Sciatic nerve (tissue), 2 donors: ENCODE data around the gene HPSE2. TPM values are rescaled to one million over a fixed set of nuclear protein-coding genes. Genes with fewer than 3 reads are reported as not detected.

Experiments
- ATAC-seq: fragments of 200-7000 bp; cut with Tn5 transposase; one replicate; pipeline ENCODE4 v1.9.1; 2020; ENCODE audit warnings: mild to moderate bottlenecking, moderate library complexity
- DNase-seq: peaks from one replicate; pipeline ENCODE4 v3.0.0-alpha.2; 2020; ENCODE audit warnings: low spot score
- intact Hi-C: fragments of 100-400 bp; cut with DNase I; formaldehyde crosslinking; loops from one replicate; pipeline ENCODE4 v1.14.2; 2022
- total RNA-seq: library from RNA; stranded (reverse); fragmentation: NEBNext Ultra II Directional; extraction: Animal tissue kit (Norgen Biotek cat#: 25700); gene quantifications from one replicate; pipeline ENCODE4 v1.2.1, GENCODE V29; 2021
- donor health status: DM: no; HTN: no; CAD: no.
- donor health status: DM: no; HTN: no; CAD: no.

Gene HPSE2
- total RNA-seq, 1 donor from 2014 or later: 1.7 TPM

GRCh38 chr10:98469001-98469931, 766.4 kb downstream of the HPSE2 start:
- ATAC-seq: no peak
- intact Hi-C loops: loop anchor here (5.0 kb wide), 1 partner anchor 778 kb away; no protein-coding TSS in a partner anchor
- no peak for DNase-seq

GRCh38 chr10:98467506-98468318, 767.9 kb downstream of the HPSE2 start:
- DNase-seq (peak; percentile 83), ATAC-seq (peak; percentile 95)
- intact Hi-C loops: loop anchor here (5.0 kb wide), 1 partner anchor 780 kb away; no protein-coding TSS in a partner anchor

GRCh38 chr10:98466861-98467505, 768.7 kb downstream of the HPSE2 start:
- intact Hi-C loops: loop anchor here (5.0 kb wide), 1 partner anchor 780 kb away; no protein-coding TSS in a partner anchor
- no peak for ATAC-seq
- no peak for DNase-seq

- ATAC-seq: no peak
- DNase-seq: no peak
- intact Hi-C loops: loop anchor here (5.0 kb wide), 1 partner anchor 781 kb away; no protein-coding TSS in a partner anchor
These were observed 769.8 kb downstream of the HPSE2 start for GRCh38 chr10:98465866-98466265.

- ATAC-seq (no peak), DNase-seq (no peak)
- intact Hi-C loops: no loop called here
These were observed 771.5 kb downstream of the HPSE2 start for GRCh38 chr10:98463976-98464754.

GRCh38 chr10:98463016-98463415, 772.6 kb downstream of the HPSE2 start:
- intact Hi-C loops: no loop called here
- ATAC-seq: no peak

GRCh38 chr10:98461500-98461842, 774.2 kb downstream of the HPSE2 start:
- no peak for DNase-seq
- intact Hi-C loops: no loop called here

More at GRCh38 chr10:98463016-98463415, 772.6 kb downstream of the HPSE2 start:
- no peak for DNase-seq

GRCh38 chr10:98460837-98461499, 774.7 kb downstream of the HPSE2 start:
- intact Hi-C loops: no loop called here
- no peak for DNase-seq
- ATAC-seq: peak; percentile 70

More at GRCh38 chr10:98461500-98461842, 774.2 kb downstream of the HPSE2 start:
- no peak for ATAC-seq

GRCh38 chr10:98458809-98459784, 776.6 kb downstream of the HPSE2 start:
- intact Hi-C loops: no loop called here
- ATAC-seq (no peak), DNase-seq (no peak)

GRCh38 chr10:98457721-98458120, 777.9 kb downstream of the HPSE2 start:
- no peak for DNase-seq
- intact Hi-C loops: no loop called here
- ATAC-seq: no peak

- intact Hi-C loops: no loop called here
- DNase-seq (no peak), ATAC-seq (no peak)
These were observed 778.8 kb downstream of the HPSE2 start for GRCh38 chr10:98456686-98457482.

GRCh38 chr10:98456043-98456570, 779.5 kb downstream of the HPSE2 start:
- no peak for DNase-seq
- intact Hi-C loops: no loop called here
- ATAC-seq: no peak

- ATAC-seq (no peak), DNase-seq (no peak)
- intact Hi-C loops: no loop called here
These were observed 781.9 kb downstream of the HPSE2 start for GRCh38 chr10:98453729-98454128.

- intact Hi-C loops: no loop called here
- no peak for ATAC-seq
- DNase-seq: no peak
These were observed 785.0 kb downstream of the HPSE2 start for GRCh38 chr10:98450618-98451017.

GRCh38 chr10:98449287-98449686, 786.4 kb downstream of the HPSE2 start:
- ATAC-seq (no peak), DNase-seq (no peak)
- intact Hi-C loops: no loop called here
